ENCODE results near the gene TBC1D4. TPM values are rescaled to one million over a fixed set of nuclear protein-coding genes. Genes with fewer than 3 reads are reported as not detected.

TBC1D4 gene
- total RNA-seq, 4 donors from 2014 or later: 38.5 to 53.0 (median 44.1) TPM

DNA sequence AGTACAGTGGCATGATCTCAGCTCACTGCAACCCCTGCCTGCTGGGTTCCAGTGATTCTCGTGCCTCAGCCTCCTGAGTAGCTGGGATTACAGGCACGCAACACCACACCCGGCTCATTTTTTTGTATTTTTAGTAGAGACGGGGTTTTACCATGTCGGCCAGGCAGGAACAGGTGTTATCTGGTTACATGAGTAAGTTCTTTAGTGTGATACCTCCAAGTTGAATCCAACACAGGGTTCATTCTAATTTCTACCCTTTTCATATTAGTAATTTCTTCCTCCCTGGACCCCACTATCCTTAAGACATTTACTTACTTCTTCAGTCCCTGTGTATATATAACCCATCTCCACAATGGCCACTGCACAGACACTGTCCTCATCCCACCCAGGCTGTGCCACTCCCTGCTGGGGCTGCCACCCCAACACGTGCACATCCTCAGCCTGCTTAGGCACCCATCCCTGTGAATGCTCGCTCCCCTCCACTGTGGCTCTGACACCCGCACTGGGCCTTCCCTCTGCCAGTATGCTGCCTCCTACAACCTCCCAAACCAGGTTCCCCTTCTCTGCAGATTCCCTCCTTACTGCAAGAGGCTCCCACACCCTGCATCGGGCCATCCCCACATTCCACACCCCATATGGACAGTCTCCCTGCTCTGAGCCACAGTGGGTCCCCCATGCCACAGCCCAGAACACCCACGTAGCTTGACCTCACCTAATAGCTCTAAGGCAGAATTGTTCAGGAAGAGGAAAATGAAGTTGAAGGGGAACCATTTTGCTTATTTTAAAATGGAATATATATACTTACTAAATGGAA lies 147.1 kb downstream of the TBC1D4 start:
- intact Hi-C loops (cut with DNase I; ENCODE audit: low total_unique reads): no loop called here
- no peak overlapping the region for H3K4me3 ChIP-seq (ENCODE audit: low read depth, poor library complexity, severe bottlenecking)
- no peak for DNase-seq (ENCODE audit: low spot score in 2 of 2)
- WGBS, 2 donors: 79 to 84% methylated on average over 10 of the region's 10 CpGs
- no peak for TF ChIP-seq POLR2A (IDR thresholded peaks at IDR 0.05)
- TF ChIP-seq, protein P1, sequence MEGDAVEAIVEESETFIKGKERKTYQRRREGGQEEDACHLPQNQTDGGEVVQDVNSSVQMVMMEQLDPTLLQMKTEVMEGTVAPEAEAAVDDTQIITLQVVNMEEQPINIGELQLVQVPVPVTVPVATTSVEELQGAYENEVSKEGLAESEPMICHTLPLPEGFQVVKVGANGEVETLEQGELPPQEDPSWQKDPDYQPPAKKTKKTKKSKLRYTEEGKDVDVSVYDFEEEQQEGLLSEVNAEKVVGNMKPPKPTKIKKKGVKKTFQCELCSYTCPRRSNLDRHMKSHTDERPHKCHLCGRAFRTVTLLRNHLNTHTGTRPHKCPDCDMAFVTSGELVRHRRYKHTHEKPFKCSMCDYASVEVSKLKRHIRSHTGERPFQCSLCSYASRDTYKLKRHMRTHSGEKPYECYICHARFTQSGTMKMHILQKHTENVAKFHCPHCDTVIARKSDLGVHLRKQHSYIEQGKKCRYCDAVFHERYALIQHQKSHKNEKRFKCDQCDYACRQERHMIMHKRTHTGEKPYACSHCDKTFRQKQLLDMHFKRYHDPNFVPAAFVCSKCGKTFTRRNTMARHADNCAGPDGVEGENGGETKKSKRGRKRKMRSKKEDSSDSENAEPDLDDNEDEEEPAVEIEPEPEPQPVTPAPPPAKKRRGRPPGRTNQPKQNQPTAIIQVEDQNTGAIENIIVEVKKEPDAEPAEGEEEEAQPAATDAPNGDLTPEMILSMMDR (IDR thresholded peaks at IDR 0.05): no peak

DNA sequence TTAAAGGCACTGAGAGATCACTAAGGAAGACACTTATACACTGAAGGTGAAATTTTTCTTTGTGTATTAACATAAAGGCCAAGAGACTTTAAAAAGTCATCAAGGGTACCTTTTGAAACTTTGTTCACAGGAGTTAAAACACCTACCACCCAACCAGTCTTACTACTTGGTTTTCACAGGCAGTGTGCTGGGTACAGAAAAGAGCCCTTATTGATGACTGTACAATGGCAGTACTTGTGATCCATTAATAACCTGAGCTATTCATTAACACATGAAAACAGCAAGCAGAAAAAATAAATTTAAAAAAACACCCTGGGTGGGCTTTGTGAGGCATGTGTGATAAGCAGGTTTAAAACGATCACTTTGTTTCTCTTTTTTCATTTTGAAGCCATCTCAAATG lies 148.9 kb downstream of the TBC1D4 start:
- 87 to 97% methylated on average over 1 of the region's 1 CpG for WGBS, 2 donors
- no peak for DNase-seq (ENCODE audit: low spot score in 2 of 2)
- no peak overlapping the region for H3K4me3 ChIP-seq (ENCODE audit: low read depth, poor library complexity, severe bottlenecking)
- intact Hi-C loops (cut with DNase I; ENCODE audit: low total_unique reads): no loop called here
- no peak for TF ChIP-seq POLR2A (IDR thresholded peaks at IDR 0.05)
- TF ChIP-seq, protein P1 (IDR thresholded peaks at IDR 0.05): no peak

DNA sequence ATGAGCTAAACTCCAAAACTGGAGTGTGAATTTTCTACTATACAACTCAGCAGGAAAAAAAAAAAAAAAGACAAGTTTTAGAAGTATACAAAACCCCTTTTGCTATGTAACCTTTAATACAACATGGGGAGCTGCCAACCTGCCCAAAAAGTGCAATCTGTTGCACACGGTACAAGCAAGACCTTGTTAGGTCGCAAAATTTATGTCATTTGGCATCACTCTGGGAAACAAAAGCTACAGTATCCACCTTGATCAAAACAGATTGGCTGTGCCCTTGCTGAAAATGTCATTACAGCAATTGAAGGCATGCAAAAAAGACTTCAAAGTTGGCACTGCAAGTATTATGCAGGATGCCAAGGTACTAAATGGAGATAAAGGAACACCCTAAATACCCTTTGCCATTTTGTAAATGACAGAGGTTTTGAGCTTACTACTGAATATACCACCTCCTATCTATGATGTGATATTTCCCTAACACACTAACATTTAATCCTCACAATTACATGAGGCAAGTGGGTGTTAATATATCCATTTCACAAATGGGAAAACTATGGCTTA lies 150.1 kb downstream of the TBC1D4 start:
- DNase-seq (ENCODE audit: low spot score in 2 of 2): no peak
- WGBS, 2 donors: 44 to 51% methylated on average over 2 of the region's 2 CpGs
- H3K4me3 ChIP-seq (ENCODE audit: low read depth, poor library complexity, severe bottlenecking): no peak overlapping the region
- TF ChIP-seq, protein P1 (IDR thresholded peaks at IDR 0.05): no peak
- no peak for TF ChIP-seq POLR2A (IDR thresholded peaks at IDR 0.05)
- intact Hi-C loops (cut with DNase I; ENCODE audit: low total_unique reads): no loop called here

DNA sequence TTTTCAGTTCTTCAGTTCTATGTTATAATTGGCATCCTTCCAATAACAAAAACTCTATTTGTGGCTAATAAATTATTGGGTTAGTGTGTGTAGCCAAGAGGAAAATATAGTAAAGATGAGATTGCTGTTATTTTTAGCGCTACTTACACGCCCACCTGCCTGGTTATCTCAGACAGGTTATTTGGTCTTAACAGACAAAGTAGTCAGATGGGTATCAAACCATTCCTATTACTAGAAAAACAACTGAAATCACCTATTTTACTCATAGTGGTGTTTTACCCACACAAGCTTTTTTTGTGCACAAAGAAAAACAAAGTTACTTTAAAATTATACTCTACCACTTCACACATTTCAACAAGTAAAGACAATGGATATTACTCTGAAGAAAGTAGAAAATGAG lies 151.2 kb downstream of the TBC1D4 start:
- WGBS, 2 donors: 77 to 78% methylated on average over 2 of the region's 2 CpGs
- no peak overlapping the region for H3K4me3 ChIP-seq (ENCODE audit: low read depth, poor library complexity, severe bottlenecking)
- TF ChIP-seq POLR2A (IDR thresholded peaks at IDR 0.05): no peak
- intact Hi-C loops (cut with DNase I; ENCODE audit: low total_unique reads): no loop called here
- DNase-seq (ENCODE audit: low spot score in 2 of 2): no peak

DNA sequence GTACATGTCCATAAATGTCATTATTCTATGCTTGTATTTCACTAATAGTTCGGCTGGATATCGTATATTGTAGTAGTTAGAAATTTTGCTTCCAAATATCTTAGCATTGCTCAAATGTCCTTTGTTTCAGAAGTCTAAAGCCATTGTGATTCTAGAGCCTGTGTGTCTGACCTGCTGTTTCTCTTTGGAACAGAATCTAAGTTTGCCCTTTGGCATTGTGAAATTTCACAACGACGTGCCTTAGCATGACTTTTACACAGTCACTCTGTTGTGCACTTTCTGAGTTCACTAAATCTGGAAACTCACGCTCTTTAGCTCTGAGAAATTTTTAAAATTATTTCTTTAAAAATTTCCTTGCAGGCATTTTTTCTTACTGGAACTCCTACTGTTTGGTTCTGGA lies 152.2 kb downstream of the TBC1D4 start:
- DNase-seq (ENCODE audit: low spot score in 2 of 2): no peak
- WGBS, 2 donors: 54 to 68% methylated on average over 5 of the region's 5 CpGs
- intact Hi-C loops (cut with DNase I; ENCODE audit: low total_unique reads): no loop called here
- H3K4me3 ChIP-seq (ENCODE audit: low read depth, poor library complexity, severe bottlenecking): no peak overlapping the region
- no peak for TF ChIP-seq POLR2A (IDR thresholded peaks at IDR 0.05)
- TF ChIP-seq, protein P1 (IDR thresholded peaks at IDR 0.05): no peak

DNA sequence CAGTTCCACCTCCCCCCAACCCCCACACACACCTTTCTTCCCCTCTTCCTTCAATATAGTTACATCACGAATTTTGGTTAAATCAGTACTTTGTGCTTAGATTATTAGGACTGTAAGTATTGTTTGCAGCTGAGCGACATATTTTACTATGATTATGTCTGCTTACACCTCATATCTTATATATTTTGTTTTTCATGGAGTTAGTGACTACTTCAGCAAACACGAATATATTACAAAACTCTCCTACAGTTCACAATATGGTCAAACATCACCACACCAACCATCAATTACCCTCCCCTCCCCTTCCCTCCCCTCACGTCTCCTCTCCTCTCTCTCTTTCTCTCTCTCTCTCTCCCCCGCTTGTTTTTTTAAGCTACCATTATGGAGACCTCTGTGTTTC lies 152.9 kb downstream of the TBC1D4 start:
- H3K4me3 ChIP-seq (ENCODE audit: low read depth, poor library complexity, severe bottlenecking): no peak overlapping the region
- intact Hi-C loops (cut with DNase I; ENCODE audit: low total_unique reads): no loop called here
- no peak for DNase-seq (ENCODE audit: low spot score in 2 of 2)
- 73 to 80% methylated on average over 5 of the region's 5 CpGs for WGBS, 2 donors
- no peak for TF ChIP-seq POLR2A (IDR thresholded peaks at IDR 0.05)
- TF ChIP-seq, protein P1 (IDR thresholded peaks at IDR 0.05): no peak
